ENCODE results near the gene SCD5.

DNA sequence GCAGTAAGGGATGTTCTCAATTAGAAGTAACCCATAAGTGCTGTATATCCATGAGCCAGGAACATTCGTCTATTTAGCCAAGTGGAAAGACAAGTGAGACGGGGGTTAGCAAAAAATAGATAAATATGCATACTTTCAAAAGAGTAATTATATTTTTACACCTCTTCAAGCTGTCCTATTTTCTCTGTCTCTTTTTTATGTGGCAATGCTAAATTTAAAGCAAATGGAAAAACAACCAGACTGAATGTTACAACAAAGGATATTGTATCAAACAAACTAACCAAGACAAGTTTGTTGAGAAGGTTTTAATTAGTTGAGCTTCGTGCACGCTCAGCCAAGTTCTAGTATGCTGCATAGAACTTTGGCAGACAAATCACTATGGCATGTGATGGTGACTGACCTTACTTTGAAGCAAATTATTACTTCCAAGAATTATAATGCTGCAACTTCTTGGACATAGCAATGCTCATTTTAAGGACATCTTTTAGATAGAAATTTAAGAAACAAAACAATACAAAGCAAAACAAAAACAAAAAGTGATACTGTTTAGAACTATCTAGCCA lies 175.4 kb downstream of the SCD5 start:
- TF ChIP-seq, protein P1, sequence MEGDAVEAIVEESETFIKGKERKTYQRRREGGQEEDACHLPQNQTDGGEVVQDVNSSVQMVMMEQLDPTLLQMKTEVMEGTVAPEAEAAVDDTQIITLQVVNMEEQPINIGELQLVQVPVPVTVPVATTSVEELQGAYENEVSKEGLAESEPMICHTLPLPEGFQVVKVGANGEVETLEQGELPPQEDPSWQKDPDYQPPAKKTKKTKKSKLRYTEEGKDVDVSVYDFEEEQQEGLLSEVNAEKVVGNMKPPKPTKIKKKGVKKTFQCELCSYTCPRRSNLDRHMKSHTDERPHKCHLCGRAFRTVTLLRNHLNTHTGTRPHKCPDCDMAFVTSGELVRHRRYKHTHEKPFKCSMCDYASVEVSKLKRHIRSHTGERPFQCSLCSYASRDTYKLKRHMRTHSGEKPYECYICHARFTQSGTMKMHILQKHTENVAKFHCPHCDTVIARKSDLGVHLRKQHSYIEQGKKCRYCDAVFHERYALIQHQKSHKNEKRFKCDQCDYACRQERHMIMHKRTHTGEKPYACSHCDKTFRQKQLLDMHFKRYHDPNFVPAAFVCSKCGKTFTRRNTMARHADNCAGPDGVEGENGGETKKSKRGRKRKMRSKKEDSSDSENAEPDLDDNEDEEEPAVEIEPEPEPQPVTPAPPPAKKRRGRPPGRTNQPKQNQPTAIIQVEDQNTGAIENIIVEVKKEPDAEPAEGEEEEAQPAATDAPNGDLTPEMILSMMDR (IDR thresholded peaks at IDR 0.05): no peak
- TF ChIP-seq POLR2AphosphoS5 (IDR thresholded peaks at IDR 0.05): no peak

All from esophagus muscularis mucosa (tissue), 3 donors.